Measurements from ENCODE around the gene RAB3GAP2.

Gene RAB3GAP2

GRCh38 chr1:220188538-220188937, 83.7 kb downstream of the RAB3GAP2 start:
- TF ChIP-seq TEAD4 (IDR thresholded peaks at IDR 0.05) (no peak), REST (IDR thresholded peaks at IDR 0.05; ENCODE audit: low read depth) (no peak), USF1 (IDR thresholded peaks at IDR 0.05) (no peak), NFIC (IDR thresholded peaks at IDR 0.05) (no peak), YY1 (IDR thresholded peaks at IDR 0.05; ENCODE audit: low read depth) (no peak), TAF1 (IDR thresholded peaks at IDR 0.05; ENCODE audit: low read depth) (no peak), MAX (IDR thresholded peaks at IDR 0.05) (no peak), ZBTB7A (IDR thresholded peaks at IDR 0.05; ENCODE audit: low read depth) (no peak), FOXM1 (IDR thresholded peaks at IDR 0.05; ENCODE audit: borderline replicate concordance, low read depth) (no peak), TCF12 (IDR thresholded peaks at IDR 0.05; ENCODE audit: low read depth) (no peak), EP300 (IDR thresholded peaks at IDR 0.05; ENCODE audit: borderline replicate concordance) (no peak), CEBPB (IDR thresholded peaks at IDR 0.05) (no peak), EGR1 (IDR thresholded peaks at IDR 0.05) (no peak), RAD21 (IDR thresholded peaks at IDR 0.05; ENCODE audit: low read depth) (no peak), CREB1 (IDR thresholded peaks at IDR 0.05; ENCODE audit: low read depth) (no peak)

- TF ChIP-seq EGR1 (IDR thresholded peaks at IDR 0.05), result no peak
- no peak for TF ChIP-seq ZBTB7A (IDR thresholded peaks at IDR 0.05; ENCODE audit: low read depth)
- TF ChIP-seq RAD21 (IDR thresholded peaks at IDR 0.05; ENCODE audit: low read depth), result no peak
- TF ChIP-seq FOXM1 (IDR thresholded peaks at IDR 0.05; ENCODE audit: borderline replicate concordance, low read depth), result no peak
- TF ChIP-seq MAX (IDR thresholded peaks at IDR 0.05), result no peak
- no peak for TF ChIP-seq TAF1 (IDR thresholded peaks at IDR 0.05; ENCODE audit: low read depth)
- no peak for TF ChIP-seq CREB1 (IDR thresholded peaks at IDR 0.05; ENCODE audit: low read depth)
- no peak for TF ChIP-seq NFIC (IDR thresholded peaks at IDR 0.05)
- no peak for TF ChIP-seq CEBPB (IDR thresholded peaks at IDR 0.05)
- TF ChIP-seq YY1 (IDR thresholded peaks at IDR 0.05; ENCODE audit: low read depth), result no peak
- no peak for TF ChIP-seq REST (IDR thresholded peaks at IDR 0.05; ENCODE audit: low read depth)
- TF ChIP-seq EP300 (IDR thresholded peaks at IDR 0.05; ENCODE audit: borderline replicate concordance), result no peak
- no peak for TF ChIP-seq USF1 (IDR thresholded peaks at IDR 0.05)
- no peak for TF ChIP-seq TCF12 (IDR thresholded peaks at IDR 0.05; ENCODE audit: low read depth)
- no peak for TF ChIP-seq TEAD4 (IDR thresholded peaks at IDR 0.05)
These were observed 85.5 kb downstream of the RAB3GAP2 start for GRCh38 chr1:220186752-220187151.

GRCh38 chr1:220184506-220184905, 87.7 kb downstream of the RAB3GAP2 start:
- TF ChIP-seq MAX (IDR thresholded peaks at IDR 0.05) (no peak), TCF12 (IDR thresholded peaks at IDR 0.05; ENCODE audit: low read depth) (no peak), EGR1 (IDR thresholded peaks at IDR 0.05) (no peak), ZBTB7A (IDR thresholded peaks at IDR 0.05; ENCODE audit: low read depth) (no peak)

- TF ChIP-seq FOXM1 (IDR thresholded peaks at IDR 0.05; ENCODE audit: borderline replicate concordance, low read depth) (no peak), ZBTB7A (IDR thresholded peaks at IDR 0.05; ENCODE audit: low read depth) (no peak), NFIC (IDR thresholded peaks at IDR 0.05) (no peak), RAD21 (IDR thresholded peaks at IDR 0.05; ENCODE audit: low read depth) (no peak), EGR1 (IDR thresholded peaks at IDR 0.05) (no peak), TEAD4 (IDR thresholded peaks at IDR 0.05) (no peak)
These were observed 89.6 kb downstream of the RAB3GAP2 start for GRCh38 chr1:220182656-220183055.

GRCh38 chr1:220182111-220182510, 90.1 kb downstream of the RAB3GAP2 start:
- TF ChIP-seq TCF12 (IDR thresholded peaks at IDR 0.05; ENCODE audit: low read depth) (no peak), FOXM1 (IDR thresholded peaks at IDR 0.05; ENCODE audit: borderline replicate concordance, low read depth) (no peak), TAF1 (IDR thresholded peaks at IDR 0.05; ENCODE audit: low read depth) (no peak), USF1 (IDR thresholded peaks at IDR 0.05) (no peak), NFIC (IDR thresholded peaks at IDR 0.05) (no peak), EGR1 (IDR thresholded peaks at IDR 0.05) (no peak), REST (IDR thresholded peaks at IDR 0.05; ENCODE audit: low read depth) (no peak), TEAD4 (IDR thresholded peaks at IDR 0.05) (no peak), MAX (IDR thresholded peaks at IDR 0.05) (no peak), ZBTB7A (IDR thresholded peaks at IDR 0.05; ENCODE audit: low read depth) (no peak), RAD21 (IDR thresholded peaks at IDR 0.05; ENCODE audit: low read depth) (no peak), EP300 (IDR thresholded peaks at IDR 0.05; ENCODE audit: borderline replicate concordance) (no peak), CEBPB (IDR thresholded peaks at IDR 0.05) (no peak), YY1 (IDR thresholded peaks at IDR 0.05; ENCODE audit: low read depth) (no peak), CREB1 (IDR thresholded peaks at IDR 0.05; ENCODE audit: low read depth) (no peak)
